Measurements from ENCODE around the gene NKD1. TPM values are rescaled to one million over a fixed set of nuclear protein-coding genes. Genes with fewer than 3 reads are reported as not detected.

Gene NKD1
- total RNA-seq, 4 donors from 2014 or later, result 3.5 to 48.1 (median 8.9) TPM

- intact Hi-C loops (cut with DNase I; ENCODE audit: low total_unique reads), result no loop called here
- H3K9me3 ChIP-seq, result no peaks in the 10 kb centered on the region
- H3K4me3 ChIP-seq, result no peak within 1 kb of the TSS
- no peaks in the 10 kb centered on the region for H3K36me3 ChIP-seq
- no peaks in the 10 kb centered on the region for H3K27me3 ChIP-seq
- no peaks in the 10 kb centered on the region for H3K4me1 ChIP-seq
- no peak within 1 kb of the TSS for H3K27ac ChIP-seq
- DNase-seq, result no peak
- TF ChIP-seq POLR2A (IDR thresholded peaks at IDR 0.05), result no peak
- TF ChIP-seq CTCF (IDR thresholded peaks at IDR 0.05), result no peak
Observed at GRCh38 chr16:50681021-50681885, 133.1 kb downstream of the NKD1 start, which contains the start of gene SNX20. SNX20 (minus strand) TSS chr16:50681312; CDS start chr16:50677526, 3,786 bp downstream.

GRCh38 chr16:50683689-50684374, 135.6 kb downstream of the NKD1 start:
- Histone ChIP-seq H3K4me1 (no peaks in the 10 kb centered on the region), H3K27ac (no peak overlapping the region), H3K9me3 (no peaks in the 10 kb centered on the region), H3K4me3 (no peak overlapping the region), H3K27me3 (no peaks in the 10 kb centered on the region), H3K36me3 (no peaks in the 10 kb centered on the region)
- intact Hi-C loops (cut with DNase I; ENCODE audit: low total_unique reads), result no loop called here
- no peak for DNase-seq
- TF ChIP-seq POLR2A (IDR thresholded peaks at IDR 0.05) (no peak), CTCF (IDR thresholded peaks at IDR 0.05) (no peak)

GRCh38 chr16:50684823-50685461, 136.7 kb downstream of the NKD1 start:
- no peaks in the 10 kb centered on the region for H3K9me3 ChIP-seq
- intact Hi-C loops (cut with DNase I; ENCODE audit: low total_unique reads), result no loop called here
- H3K27ac ChIP-seq, result no peak overlapping the region
- no peak for TF ChIP-seq POLR2A (IDR thresholded peaks at IDR 0.05)
- no peak for TF ChIP-seq CTCF (IDR thresholded peaks at IDR 0.05)
- no peak for DNase-seq
- H3K36me3 ChIP-seq, result no peaks in the 10 kb centered on the region
- no peaks in the 10 kb centered on the region for H3K4me1 ChIP-seq
- no peak overlapping the region for H3K4me3 ChIP-seq
- no peaks in the 10 kb centered on the region for H3K27me3 ChIP-seq

GRCh38 chr16:50685462-50686063, 137.4 kb downstream of the NKD1 start:
- Histone ChIP-seq H3K9me3 (no peaks in the 10 kb centered on the region), H3K4me3 (no peak overlapping the region), H3K36me3 (no peaks in the 10 kb centered on the region), H3K27me3 (no peaks in the 10 kb centered on the region), H3K4me1 (no peaks in the 10 kb centered on the region), H3K27ac (no peak overlapping the region)
- DNase-seq, result no peak
- intact Hi-C loops (cut with DNase I; ENCODE audit: low total_unique reads), result no loop called here
- TF ChIP-seq CTCF (IDR thresholded peaks at IDR 0.05), result no peak
- no peak for TF ChIP-seq POLR2A (IDR thresholded peaks at IDR 0.05)

All from uterus (tissue), 4 donors.